K562 (cell line): Measurements from ENCODE around the gene CEBPB. TPM values are rescaled to one million over a fixed set of nuclear protein-coding genes. Genes with fewer than 3 reads are reported as not detected.

ENCODE experiments used
- CTCFL ChIP-seq: IDR thresholded peaks from 2 replicates; pipeline ENCODE4 v1.6.1; 2011; ENCODE audit warnings: borderline replicate concordance, low read depth, mild to moderate bottlenecking, moderate library complexity, low read length; ENCODE audit not compliant: insufficient read depth, poor library complexity, severe bottlenecking
- DMBX1 ChIP-seq: fragments of 250-450 bp; sonication (Bioruptor Pico); IDR thresholded peaks from 2 replicates; pipeline ENCODE4 v1.8.0; 2022; ENCODE audit warnings: inconsistent platforms, mild to moderate bottlenecking, moderate library complexity, borderline replicate concordance
- E2F6 ChIP-seq, 2 experiments: IDR thresholded peaks; 2 replicates each; pipeline ENCODE4 v1.6.1; 2011; ENCODE audit warnings: borderline replicate concordance in 1 of 2, control low read depth in 1 of 2, low read depth in 1 of 2, low read length in 1 of 2, mild to moderate bottlenecking in 1 of 2, mixed read lengths in 1 of 2, moderate library complexity in 1 of 2; ENCODE audit not compliant: insufficient read depth in 1 of 2, insufficient read length in 1 of 2, poor library complexity in 1 of 2, severe bottlenecking in 1 of 2; ENCODE audit errors: extremely low read depth in 1 of 2
- MNT ChIP-seq, 2 experiments: fragments of 450-650 bp; conservative IDR thresholded peaks; 2 replicates each; pipeline ENCODE4 v1.6.1; 2017; ENCODE audit warnings: mild to moderate bottlenecking in 2 of 2, moderate library complexity in 2 of 2
- NR2C2 ChIP-seq, 2 experiments: fragments of 200-800 bp in 1 of 2; sonication (Bioruptor generic) in 1 of 2; sonication (generic) in 1 of 2; formaldehyde crosslinking in 1 of 2; IDR thresholded peaks; 2 replicates each; pipeline versions ENCODE4 v1.6.1 to v1.8.0; 2016 to 2022; ENCODE audit warnings: mild to moderate bottlenecking in 1 of 2, missing compliant biosample characterization in 1 of 2, missing genetic modification characterization in 1 of 2, missing genetic modification reagents in 1 of 2
- PHF8 ChIP-seq: fragments of 200-600 bp; sonication (generic); IDR thresholded peaks from 2 replicates; pipeline ENCODE4 v1.6.1; 2012; ENCODE audit warnings: mixed run types, mild to moderate bottlenecking, inconsistent platforms, low read length, moderate library complexity, borderline replicate concordance
- PHTF2 ChIP-seq: fragments of 250-450 bp; sonication (Bioruptor Pico); IDR thresholded peaks from 2 replicates; pipeline ENCODE4 v1.5.0; 2021; ENCODE audit warnings: mild to moderate bottlenecking
- POLR2A ChIP-seq: fragments of 450-650 bp; conservative IDR thresholded peaks from 2 replicates; pipeline ENCODE4 v1.6.1; 2016
- POLR2G ChIP-seq: fragments of 200-400 bp; formaldehyde crosslinking; IDR thresholded peaks from 2 replicates; pipeline ENCODE4 v1.6.1; 2017; ENCODE audit warnings: low read depth, mild to moderate bottlenecking, antibody characterized with exemption, low read length, moderate library complexity
- RBFOX2 ChIP-seq: fragments of 200-400 bp; formaldehyde crosslinking; IDR thresholded peaks from 2 replicates; pipeline ENCODE4 v1.6.1; 2017; ENCODE audit warnings: low read depth, mild to moderate bottlenecking, low read length, moderate library complexity
- SETDB1 ChIP-seq: IDR thresholded peaks from one replicate; pipeline ENCODE4 v1.6.1; 2012; ENCODE audit warnings: low read length, control low read depth, inconsistent platforms
- TCF7 ChIP-seq: sonication (generic); IDR thresholded peaks from 2 replicates; pipeline ENCODE4 v1.6.1; 2016; ENCODE audit warnings: antibody characterized with exemption, borderline replicate concordance
- TRIM24 ChIP-seq, 2 experiments: fragments of 450-650 bp; IDR thresholded peaks; 2 replicates each; pipeline ENCODE4 v1.6.1; 2016
- YY1 ChIP-seq, 3 experiments: IDR thresholded peaks; 2 replicates each; pipeline ENCODE4 v1.6.1; 2011; ENCODE audit warnings: low read length in 2 of 3, mild to moderate bottlenecking in 2 of 3, moderate library complexity in 2 of 3, borderline replicate concordance in 1 of 3, control low read depth in 1 of 3, low read depth in 1 of 3; ENCODE audit not compliant: insufficient read depth in 3 of 3, insufficient replicate concordance in 2 of 3, control insufficient read depth in 1 of 3, insufficient read length in 1 of 3; ENCODE audit errors: extremely low read depth in 1 of 3
- ZC3H8 ChIP-seq: fragments of 450-650 bp; IDR thresholded peaks from 2 replicates; pipeline ENCODE4 v1.6.1; 2017
- ZNF197 ChIP-seq: fragments of 200-800 bp; sonication (Bioruptor generic); IDR thresholded peaks from 2 replicates; pipeline ENCODE4 v1.6.1; 2016; ENCODE audit warnings: low read depth, missing genetic modification characterization, missing compliant biosample characterization
- ZNF583 ChIP-seq: fragments of 250-450 bp; sonication (Bioruptor Pico); IDR thresholded peaks from 2 replicates; pipeline ENCODE4 v1.4.0; 2020
- ZNF589 ChIP-seq: fragments of 200-800 bp; sonication (Bioruptor generic); IDR thresholded peaks from 2 replicates; pipeline ENCODE4 v1.6.1; 2016; ENCODE audit warnings: low read depth, missing genetic modification characterization, missing compliant biosample characterization
- ZNF766 ChIP-seq: fragments of 200-800 bp; sonication (Bioruptor generic); conservative IDR thresholded peaks from 2 replicates; pipeline ENCODE4 v1.6.1; 2016; ENCODE audit warnings: missing genetic modification characterization, missing compliant biosample characterization
- ZNF778 ChIP-seq: fragments of 450-650 bp; formaldehyde crosslinking; IDR thresholded peaks from 2 replicates; pipeline ENCODE4 v1.4.0; 2020; ENCODE audit warnings: mild to moderate bottlenecking, moderate library complexity
- polyA plus RNA-seq, 8 experiments: library from polyadenylated mRNA; depleted of rRNA in 4 of 8; stranded (reverse) in 5 of 8; unstranded in 3 of 8; fragments of >200 nt; fragmentation: Nextera tagmentation in 2 of 8; fragmentation: Illumina TruSeq in 1 of 8; extraction: Ambion mirVana in 2 of 8; extraction: Trizol in 1 of 8; gene quantifications; 2 replicates each; pipeline versions ENCODE4 v1.2.1 to v1.2.3, GENCODE V29; 2011 to 2014; ENCODE audit warnings: inconsistent platforms in 1 of 8, missing spikeins in 1 of 8
- total RNA-seq, 7 experiments: library from RNA; depleted of rRNA in 6 of 7; stranded (reverse); fragments of >200 nt in 6 of 7; fragmentation: Illumina TruSeq in 2 of 7; extraction: Trizol in 2 of 7; gene quantifications; 2 replicates each; pipeline versions ENCODE4 v1.2.1 to v1.2.3, GENCODE V29; 2011 to 2021; ENCODE audit warnings: low replicate concordance in 1 of 7

Gene CEBPB
- total and polyA plus RNA-seq, 9 of the 15 experiments (the other 6 are each of a cell fraction or from before 2014, with no cell fraction given), result 1.2 to 72.6 (median 7.8) TPM

- TF ChIP-seq PHF8 (peak; percentile 53; the same call in 1 of the 2 replicates), YY1 (IDR thresholded peaks at IDR 0.05; ENCODE audit: borderline replicate concordance in 1 of 3, control insufficient read depth in 1 of 3, extremely low read depth in 1 of 3, insufficient read depth in 3 of 3, insufficient read length in 1 of 3, insufficient replicate concordance in 2 of 3, low read depth in 1 of 3, low read length in 2 of 3) (peak; percentile 48 to 88 (median 73)), DMBX1 (CRISPR knock-in tag) (peak; percentile 76), ZNF589 (CRISPR knock-in tag) (peak; percentile 86; the same call in 1 of the 2 replicates), POLR2A (peak; percentile 51; the same call in 1 of the 2 replicates), ZNF197 (CRISPR knock-in tag) (peak; percentile 71; the same call in 1 of the 2 replicates), SETDB1 (no peak), ZNF778 (no peak), RBFOX2 (peak; percentile 63), PHTF2 (CRISPR knock-in tag) (no peak), MNT (conservative IDR thresholded peaks at IDR 0.05) (peak in 1 of 2 experiments; percentile 61; a peak in 2 of 4 replicates), TCF7 (no peak), E2F6 (IDR thresholded peaks at IDR 0.05; ENCODE audit: borderline replicate concordance in 1 of 2, extremely low read depth in 1 of 2, insufficient read depth in 1 of 2, insufficient read length in 1 of 2, low read depth in 1 of 2, low read length in 1 of 2, poor library complexity in 1 of 2, severe bottlenecking in 1 of 2) (peak in 1 of 2 experiments; percentile 26), ZNF583 (0 out of 2 replicates have a peak, but pooled peaks have one; percentile 31), POLR2G (peak; percentile 46), CTCFL (no peak), NR2C2 (CRISPR knock-in tag; IDR thresholded peaks at IDR 0.05) (no peak), NR2C2 (tag; IDR thresholded peaks at IDR 0.05) (peak; percentile 75), TRIM24 (IDR thresholded peaks at IDR 0.05) (peak in 1 of 2 experiments; percentile 13; a peak in 1 of 4 replicates), ZNF766 (CRISPR knock-in tag) (peak; percentile 71; the same call in 1 of the 2 replicates), ZC3H8 (no peak)
Observed at GRCh38 chr20:50146732-50147662, 43.6 kb upstream of the CEBPB start (continued).
